Measurements from ENCODE around the gene KCTD12. TPM values are rescaled to one million over a fixed set of nuclear protein-coding genes. Genes with fewer than 3 reads are reported as not detected.
A peak's percentile ranks its signal among the peaks of the same experiment; 100 is the strongest.
"Not testable (repeated sequence)": the region's sequence is repeated elsewhere in the genome, so short reads cannot be mapped to it uniquely, and the experiment has no call there.

The KCTD12 gene
- total RNA-seq, 4 donors from 2014 or later: 11.4 to 47.0 (median 21.3) TPM

GRCh38 chr13:76913898-76914297, 27.7 kb upstream of the KCTD12 start:
- DNase-seq: no peak
- Histone ChIP-seq H3K4me1 (no peaks in the 10 kb centered on the region), H3K4me3 (no peak overlapping the region), H3K9me3 (no peaks in the 10 kb centered on the region), H3K36me3 (no peaks in the 10 kb centered on the region), H3K27ac (no peak overlapping the region), H3K27me3 (no peaks in the 10 kb centered on the region)
- TF ChIP-seq POLR2A (IDR thresholded peaks at IDR 0.05): no peak
- TF ChIP-seq, protein P1, sequence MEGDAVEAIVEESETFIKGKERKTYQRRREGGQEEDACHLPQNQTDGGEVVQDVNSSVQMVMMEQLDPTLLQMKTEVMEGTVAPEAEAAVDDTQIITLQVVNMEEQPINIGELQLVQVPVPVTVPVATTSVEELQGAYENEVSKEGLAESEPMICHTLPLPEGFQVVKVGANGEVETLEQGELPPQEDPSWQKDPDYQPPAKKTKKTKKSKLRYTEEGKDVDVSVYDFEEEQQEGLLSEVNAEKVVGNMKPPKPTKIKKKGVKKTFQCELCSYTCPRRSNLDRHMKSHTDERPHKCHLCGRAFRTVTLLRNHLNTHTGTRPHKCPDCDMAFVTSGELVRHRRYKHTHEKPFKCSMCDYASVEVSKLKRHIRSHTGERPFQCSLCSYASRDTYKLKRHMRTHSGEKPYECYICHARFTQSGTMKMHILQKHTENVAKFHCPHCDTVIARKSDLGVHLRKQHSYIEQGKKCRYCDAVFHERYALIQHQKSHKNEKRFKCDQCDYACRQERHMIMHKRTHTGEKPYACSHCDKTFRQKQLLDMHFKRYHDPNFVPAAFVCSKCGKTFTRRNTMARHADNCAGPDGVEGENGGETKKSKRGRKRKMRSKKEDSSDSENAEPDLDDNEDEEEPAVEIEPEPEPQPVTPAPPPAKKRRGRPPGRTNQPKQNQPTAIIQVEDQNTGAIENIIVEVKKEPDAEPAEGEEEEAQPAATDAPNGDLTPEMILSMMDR (IDR thresholded peaks at IDR 0.05): no peak

- Histone ChIP-seq H3K9me3 (no peaks in the 10 kb centered on the region), H3K4me1 (no peaks in the 10 kb centered on the region), H3K27ac (no peak overlapping the region), H3K36me3 (no peaks in the 10 kb centered on the region), H3K27me3 (no peaks in the 10 kb centered on the region), H3K4me3 (no peak overlapping the region)
- DNase-seq: no peak
- TF ChIP-seq, protein P1 (IDR thresholded peaks at IDR 0.05): no peak
Observed at GRCh38 chr13:76912476-76912875, 26.3 kb upstream of the KCTD12 start.

- H3K4me3 ChIP-seq: no peak overlapping the region
- H3K27me3 ChIP-seq: no peaks in the 10 kb centered on the region
- no peak overlapping the region for H3K27ac ChIP-seq
- no peaks in the 10 kb centered on the region for H3K4me1 ChIP-seq
- TF ChIP-seq POLR2A (IDR thresholded peaks at IDR 0.05): no peak
- TF ChIP-seq, protein P1 (IDR thresholded peaks at IDR 0.05): no peak
- H3K36me3 ChIP-seq: no peaks in the 10 kb centered on the region
- no peaks in the 10 kb centered on the region for H3K9me3 ChIP-seq
- DNase-seq: no peak
Observed at GRCh38 chr13:76904507-76904906, 18.3 kb upstream of the KCTD12 start.

DNA sequence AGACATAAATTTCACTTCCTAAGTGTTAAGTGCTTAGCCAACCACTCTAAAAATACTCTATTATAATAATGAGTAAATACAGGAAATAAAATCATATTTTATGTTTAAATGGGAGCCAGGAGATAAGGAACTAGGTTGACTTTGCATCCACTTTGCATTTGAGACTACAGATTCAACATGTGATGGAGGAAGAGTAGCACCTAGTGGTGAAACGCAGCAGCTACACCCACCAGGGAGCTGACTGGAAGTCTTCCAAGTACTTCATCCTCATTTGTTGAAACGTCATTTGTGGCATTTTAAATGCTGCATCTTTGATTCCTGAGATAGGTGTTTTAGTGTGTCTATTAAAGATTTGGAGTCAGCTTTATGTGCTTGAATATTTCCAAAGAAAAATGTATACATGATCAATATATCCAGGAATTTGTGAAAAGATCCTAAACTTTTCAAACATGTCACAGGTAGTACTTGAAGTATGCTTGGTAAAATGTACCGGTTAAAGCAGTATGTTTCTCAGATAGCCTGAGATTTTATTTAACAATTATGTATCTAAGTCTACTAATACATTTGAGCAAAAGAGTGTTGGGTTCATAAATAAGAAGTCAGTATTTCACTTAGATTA, 17.4 kb upstream of the KCTD12 start:
- H3K36me3 ChIP-seq: no peaks in the 10 kb centered on the region
- H3K4me1 ChIP-seq: no peaks in the 10 kb centered on the region
- H3K27ac ChIP-seq: no peak overlapping the region
- H3K27me3 ChIP-seq: no peaks in the 10 kb centered on the region
- peak in 2 of 3 donors; percentile 48 to 86 for DNase-seq
- H3K9me3 ChIP-seq: no peaks in the 10 kb centered on the region
- no peak overlapping the region for H3K4me3 ChIP-seq
- TF ChIP-seq, protein P1 (IDR thresholded peaks at IDR 0.05): peak; percentile 66 to 97 (median 94)
- no peak for TF ChIP-seq POLR2A (IDR thresholded peaks at IDR 0.05)

DNA sequence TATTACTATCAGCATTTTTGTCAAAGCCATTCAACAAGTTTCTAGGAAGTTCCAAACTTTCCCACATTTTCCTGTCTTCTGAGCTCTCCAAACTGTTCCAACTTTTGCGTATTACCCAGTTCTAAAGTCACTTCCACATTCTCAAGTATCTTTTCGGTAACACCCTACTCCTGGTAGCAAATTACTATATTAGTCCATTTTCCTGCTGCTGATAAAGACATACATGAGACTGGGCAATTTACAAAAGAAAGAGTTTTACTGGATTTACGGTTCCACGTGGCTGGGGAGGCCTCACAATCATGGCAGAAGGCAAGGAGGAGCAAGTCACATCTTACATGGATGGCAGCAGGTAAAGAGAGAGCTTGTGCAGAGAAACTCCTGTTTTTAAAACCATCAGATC, 12.9 kb upstream of the KCTD12 start:
- H3K9me3 ChIP-seq, H3K27ac ChIP-seq, H3K27me3 ChIP-seq, H3K4me1 ChIP-seq, DNase-seq, H3K36me3 ChIP-seq, H3K4me3 ChIP-seq: not testable (repeated sequence)

GRCh38 chr13:76897171-76897570, 11.0 kb upstream of the KCTD12 start:
- not testable (repeated sequence) for H3K36me3 ChIP-seq, H3K9me3 ChIP-seq, H3K4me3 ChIP-seq, H3K4me1 ChIP-seq, H3K27ac ChIP-seq, H3K27me3 ChIP-seq, DNase-seq

All from Peyer's patch (tissue), 4 donors.